Trophoblast cell (in vitro differentiated cells and primary cell): ENCODE results near the gene GOLGA7B.

Source experiments
- DNase-seq, 2 donors: peaks; one replicate each; pipeline ENCODE4 v3.0.0-alpha.2; 2016
- H2AFZ ChIP-seq: 2 replicates; pipeline ENCODE4 v1.6.1; 2013; ENCODE audit warnings: low read length, moderate library complexity, mild to moderate bottlenecking; ENCODE audit not compliant: insufficient read depth, poor library complexity
- H2AK5ac ChIP-seq: 2 replicates; pipeline ENCODE4 v1.6.1; 2013; ENCODE audit warnings: mild to moderate bottlenecking, low read length
- H2BK120ac ChIP-seq: 2 replicates; pipeline ENCODE4 v1.6.1; 2013; ENCODE audit warnings: low read length, mild to moderate bottlenecking, moderate library complexity; ENCODE audit not compliant: insufficient read depth, poor library complexity
- H2BK12ac ChIP-seq: 2 replicates; pipeline ENCODE4 v1.6.1; 2013; ENCODE audit warnings: mild to moderate bottlenecking, low read length, moderate library complexity
- H2BK5ac ChIP-seq: 2 replicates; pipeline ENCODE4 v1.6.1; 2013; ENCODE audit warnings: low read length, low read depth, moderate library complexity, mild to moderate bottlenecking; ENCODE audit not compliant: poor library complexity
- H3K14ac ChIP-seq: 2 replicates; pipeline ENCODE4 v1.6.1; 2013; ENCODE audit warnings: mild to moderate bottlenecking, low read length
- H3K18ac ChIP-seq: 2 replicates; pipeline ENCODE4 v1.6.1; 2013; ENCODE audit warnings: mild to moderate bottlenecking, low read length
- H3K23ac ChIP-seq: 2 replicates; pipeline ENCODE4 v1.6.1; 2013; ENCODE audit warnings: low read length
- H3K27ac ChIP-seq: 2 replicates; pipeline ENCODE4 v1.5.1; 2013; ENCODE audit warnings: low read depth, mild to moderate bottlenecking, inconsistent platforms, low read length, moderate library complexity
- H3K27me3 ChIP-seq: 2 replicates; pipeline ENCODE4 v1.6.1; 2013; ENCODE audit warnings: inconsistent platforms, mild to moderate bottlenecking, low read length, moderate library complexity; ENCODE audit not compliant: insufficient read depth
- H3K36me3 ChIP-seq, 2 experiments: 1 replicate in 1 of 2; 2 replicates in 1 of 2; pipeline ENCODE4 v1.6.1; 2013; ENCODE audit warnings: low read length in 2 of 2, mild to moderate bottlenecking in 2 of 2, moderate library complexity in 1 of 2; ENCODE audit not compliant: insufficient read depth in 2 of 2, control insufficient read depth in 1 of 2
- H3K4ac ChIP-seq: 2 replicates; pipeline ENCODE4 v1.6.1; 2013; ENCODE audit warnings: low read depth, mild to moderate bottlenecking, low read length, moderate library complexity
- H3K4me1 ChIP-seq, 2 experiments: 1 replicate in 1 of 2; 2 replicates in 1 of 2; pipeline ENCODE4 v1.6.1; 2013; ENCODE audit warnings: low read length in 2 of 2, mild to moderate bottlenecking in 2 of 2, moderate library complexity in 1 of 2; ENCODE audit not compliant: insufficient read depth in 2 of 2, control insufficient read depth in 1 of 2
- H3K4me2 ChIP-seq: 2 replicates; pipeline ENCODE4 v1.6.1; 2013; ENCODE audit warnings: inconsistent platforms, mild to moderate bottlenecking, low read length, moderate library complexity
- H3K4me3 ChIP-seq: 2 replicates; pipeline ENCODE4 v1.5.1; 2013; ENCODE audit warnings: mild to moderate bottlenecking, low read depth, low read length, inconsistent platforms
- H3K79me1 ChIP-seq: one replicate; pipeline ENCODE4 v1.6.1; 2013; ENCODE audit warnings: low read length
- H3K79me2 ChIP-seq: 2 replicates; pipeline ENCODE4 v1.6.1; 2013; ENCODE audit warnings: low read length, mild to moderate bottlenecking; ENCODE audit not compliant: control insufficient read depth, insufficient read depth, poor library complexity
- H3K9ac ChIP-seq: 2 replicates; pipeline ENCODE4 v1.6.1; 2013; ENCODE audit warnings: mild to moderate bottlenecking, low read length
- H3K9me3 ChIP-seq: 2 replicates; pipeline ENCODE4 v1.6.1; 2013; ENCODE audit warnings: low read depth, mild to moderate bottlenecking, control low read depth, inconsistent platforms, low read length; ENCODE audit not compliant: insufficient read depth
- H4K12ac ChIP-seq: 2 replicates; pipeline ENCODE4 v1.6.1; 2013; ENCODE audit warnings: low read depth, mild to moderate bottlenecking, low read length, moderate library complexity
- H4K8ac ChIP-seq: 2 replicates; pipeline ENCODE4 v1.6.1; 2013; ENCODE audit warnings: low read depth, mild to moderate bottlenecking, low read length, moderate library complexity
- H4K91ac ChIP-seq: one replicate; pipeline ENCODE4 v1.6.1; 2013; ENCODE audit warnings: low read depth, mild to moderate bottlenecking, low read length, moderate library complexity
- WGBS: extraction: QIAGEN DNeasy Blood & Tissue Kit; methylation state at CpG from one replicate; pipeline ENCODE4 v1.1.7; 2013; ENCODE audit warnings: missing lambda C conversion rate; ENCODE audit not compliant: insufficient read length, insufficient coverage; ENCODE audit errors: extremely low coverage; 5-methylcytosine and 5-hydroxymethylcytosine counted together

Gene GOLGA7B

DNA sequence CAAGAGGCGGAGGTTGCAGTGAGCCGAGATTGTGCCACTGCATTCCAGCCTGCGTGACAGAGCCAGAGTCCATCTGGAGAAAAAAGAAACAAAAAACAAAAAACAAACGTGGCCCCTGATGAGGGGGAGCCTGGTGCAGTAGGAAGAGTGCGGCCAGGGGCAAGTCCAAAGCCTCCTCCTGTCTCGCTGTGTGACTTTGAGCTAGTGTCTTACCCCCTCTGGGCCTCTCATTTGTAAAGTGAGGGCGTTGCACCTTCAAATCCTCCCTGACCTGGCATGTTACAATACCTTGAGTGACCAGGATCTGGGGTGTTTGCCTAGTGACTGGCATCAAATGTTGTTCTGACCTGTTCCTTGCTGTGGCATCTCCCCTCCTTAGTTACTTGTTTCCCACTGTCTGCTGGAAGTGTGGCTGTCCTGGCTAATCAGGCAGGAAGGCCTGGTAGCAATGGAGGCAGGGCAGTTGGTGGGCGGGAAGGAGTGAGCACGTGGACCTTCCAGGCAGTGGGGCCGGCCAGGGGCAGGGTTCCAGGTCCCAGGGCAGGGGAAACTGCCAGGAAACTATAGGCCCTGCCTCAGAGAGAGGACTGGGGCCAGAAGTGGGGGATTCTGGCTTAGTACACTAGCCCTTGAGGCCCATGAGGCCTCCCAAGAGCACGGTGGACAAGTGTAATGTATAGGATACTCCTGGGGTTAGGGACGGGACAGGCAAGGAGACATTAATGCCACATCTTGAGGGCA is 24.5 kb upstream of the GOLGA7B start:
- Histone ChIP-seq H2BK12ac (no peak overlapping the region), H3K27me3 (no peaks in the 10 kb centered on the region), H3K4me3 (no peak overlapping the region), H3K79me2 (no peaks in the 10 kb centered on the region), H3K9ac (no peak overlapping the region), H4K91ac (no peak overlapping the region), H2AK5ac (no peak overlapping the region), H3K4me1 (no peaks in the 10 kb centered on the region), H4K12ac (no peak overlapping the region), H3K79me1 (no peaks in the 10 kb centered on the region), H4K8ac (no peak overlapping the region), H3K4me2 (no peak overlapping the region), H3K36me3 (no peaks in the 10 kb centered on the region), H2BK120ac (no peak overlapping the region), H3K9me3 (no peaks in the 10 kb centered on the region), H3K27ac (no peak overlapping the region), H2AFZ (no peak overlapping the region), H3K4ac (no peak overlapping the region), H2BK5ac (no peak overlapping the region), H3K14ac (no peak overlapping the region), H3K23ac (no peak overlapping the region), H3K18ac (no peak overlapping the region)
- no peak for DNase-seq
- WGBS, result no CpG with 5 or more reads among the region's 12 CpGs

DNA sequence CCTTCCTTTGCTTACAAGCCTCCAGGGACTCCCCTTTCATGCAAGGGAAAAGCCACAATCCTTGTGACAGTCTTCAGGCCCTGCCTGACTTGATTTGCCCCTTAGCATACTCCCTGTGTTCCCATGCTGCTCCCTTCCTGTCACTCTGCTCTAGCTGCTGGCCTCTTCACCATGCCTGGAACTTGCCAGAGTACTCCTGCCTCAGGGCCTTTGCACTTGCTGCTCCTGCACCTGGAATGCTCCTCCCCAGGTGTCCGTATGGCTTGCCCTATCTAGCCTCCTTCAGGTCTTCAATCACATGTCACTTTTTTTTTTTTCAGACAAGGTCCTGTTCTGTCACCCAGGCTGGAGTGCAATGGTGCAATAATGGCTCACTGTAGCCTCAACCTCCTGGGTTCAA is 22.8 kb upstream of the GOLGA7B start:
- WGBS, result no CpG with 5 or more reads among the region's 1 CpG
- H3K4me3 ChIP-seq, result no peak overlapping the region
- no peaks in the 10 kb centered on the region for H3K79me2 ChIP-seq
- no peak overlapping the region for H4K8ac ChIP-seq
- no peak overlapping the region for H2BK120ac ChIP-seq
- no peak overlapping the region for H2BK12ac ChIP-seq
- no peak overlapping the region for H3K14ac ChIP-seq
- peak in 1 of 2 donors; percentile 12 for DNase-seq
- H2BK5ac ChIP-seq, result no peak overlapping the region
- no peak overlapping the region for H3K4ac ChIP-seq
- no peaks in the 10 kb centered on the region for H3K79me1 ChIP-seq
- H3K9me3 ChIP-seq, result no peaks in the 10 kb centered on the region
- H3K23ac ChIP-seq, result no peak overlapping the region
- no peaks in the 10 kb centered on the region for H3K27me3 ChIP-seq
- H4K12ac ChIP-seq, result no peak overlapping the region
- H2AK5ac ChIP-seq, result no peak overlapping the region
- H2AFZ ChIP-seq, result no peak overlapping the region
- H3K4me1 ChIP-seq, result no peaks in the 10 kb centered on the region
- no peak overlapping the region for H4K91ac ChIP-seq
- no peak overlapping the region for H3K9ac ChIP-seq
- H3K27ac ChIP-seq, result no peak overlapping the region
- H3K18ac ChIP-seq, result no peak overlapping the region
- H3K36me3 ChIP-seq, result no peaks in the 10 kb centered on the region
- no peak overlapping the region for H3K4me2 ChIP-seq

DNA sequence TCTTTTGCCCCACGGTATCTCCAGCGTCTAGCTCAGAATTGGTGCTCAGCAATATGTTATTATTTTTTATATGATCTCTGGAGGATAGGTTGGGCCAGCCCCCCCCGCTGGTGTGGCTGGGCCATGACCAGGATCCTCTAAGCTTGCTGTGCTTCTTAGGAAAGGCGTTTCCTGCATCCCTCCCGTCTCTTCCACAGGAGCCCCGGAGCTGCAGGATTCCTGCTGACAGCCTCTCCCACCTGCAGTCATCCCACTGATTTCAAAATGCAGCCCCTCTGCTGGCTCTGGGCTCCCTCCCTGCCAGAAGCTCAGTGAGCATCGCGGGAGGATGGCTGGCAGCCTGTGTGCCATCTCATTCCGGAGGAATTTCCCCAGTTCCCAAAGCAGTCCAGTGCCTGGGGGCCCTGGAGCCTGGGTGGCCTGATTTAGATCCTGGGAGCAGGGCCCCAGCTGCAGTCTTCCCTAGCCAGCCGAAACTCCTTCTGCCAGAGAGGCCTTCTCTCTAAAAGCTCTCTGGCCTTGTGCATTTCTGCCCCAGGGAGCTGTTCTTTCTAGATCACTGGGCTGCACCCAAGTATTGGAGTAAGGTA is 21.8 kb upstream of the GOLGA7B start:
- no peak overlapping the region for H3K9ac ChIP-seq
- H3K18ac ChIP-seq, result no peak overlapping the region
- DNase-seq, result no peak
- H4K8ac ChIP-seq, result no peak overlapping the region
- H2AK5ac ChIP-seq, result no peak overlapping the region
- H4K12ac ChIP-seq, result no peak overlapping the region
- H2BK5ac ChIP-seq, result no peak overlapping the region
- no peak overlapping the region for H2AFZ ChIP-seq
- no peaks in the 10 kb centered on the region for H3K79me2 ChIP-seq
- H3K4me1 ChIP-seq, result no peaks in the 10 kb centered on the region
- no peak overlapping the region for H3K14ac ChIP-seq
- H4K91ac ChIP-seq, result no peak overlapping the region
- no peak overlapping the region for H3K23ac ChIP-seq
- no peak overlapping the region for H2BK12ac ChIP-seq
- H3K4ac ChIP-seq, result no peak overlapping the region
- H3K36me3 ChIP-seq, result no peaks in the 10 kb centered on the region
- H3K27ac ChIP-seq, result no peak overlapping the region
- H3K79me1 ChIP-seq, result no peaks in the 10 kb centered on the region
- no peak overlapping the region for H3K4me2 ChIP-seq
- H2BK120ac ChIP-seq, result no peak overlapping the region
- H3K9me3 ChIP-seq, result no peaks in the 10 kb centered on the region
- H3K27me3 ChIP-seq, result no peaks in the 10 kb centered on the region
- no peak overlapping the region for H3K4me3 ChIP-seq
- WGBS, result no CpG with 5 or more reads among the region's 10 CpGs

DNA sequence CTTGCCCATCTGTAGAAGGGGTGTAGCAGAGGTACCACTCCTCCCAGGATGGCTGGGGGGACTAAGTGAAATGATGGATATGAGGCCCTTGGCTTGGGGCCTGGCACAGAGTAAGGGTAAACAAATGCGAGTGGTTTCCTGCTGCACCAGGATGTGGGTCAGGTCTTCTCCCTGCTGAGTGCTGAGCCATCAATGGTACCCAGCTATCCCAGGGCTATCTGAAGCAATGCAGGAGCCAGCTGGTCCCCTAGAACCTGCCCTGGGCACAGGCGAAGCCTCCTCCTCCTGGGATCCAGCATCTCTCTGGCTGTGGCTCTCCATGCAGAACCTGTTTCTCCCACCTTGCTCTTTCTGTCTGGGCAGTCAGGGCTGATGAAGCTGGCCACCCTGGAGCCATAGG is 20.9 kb upstream of the GOLGA7B start:
- no peaks in the 10 kb centered on the region for H3K79me1 ChIP-seq
- no peaks in the 10 kb centered on the region for H3K4me1 ChIP-seq

More for the DNA sequence above, 20.9 kb upstream of the GOLGA7B start:
- Histone ChIP-seq H3K9ac (no peak overlapping the region), H3K4me2 (no peak overlapping the region), H2BK12ac (no peak overlapping the region), H4K91ac (no peak overlapping the region), H3K9me3 (no peaks in the 10 kb centered on the region), H2BK5ac (no peak overlapping the region), H3K14ac (no peak overlapping the region), H3K4ac (no peak overlapping the region), H2BK120ac (no peak overlapping the region), H3K4me3 (no peak overlapping the region), H3K79me2 (no peaks in the 10 kb centered on the region), H4K12ac (no peak overlapping the region), H2AFZ (no peak overlapping the region), H3K36me3 (no peaks in the 10 kb centered on the region), H3K23ac (no peak overlapping the region), H3K27ac (no peak overlapping the region), H4K8ac (no peak overlapping the region), H3K18ac (no peak overlapping the region), H2AK5ac (no peak overlapping the region), H3K27me3 (no peaks in the 10 kb centered on the region)
- no CpG with 5 or more reads among the region's 2 CpGs for WGBS
- no peak for DNase-seq
